Thoracic aorta (tissue), 2 donors: ENCODE results near the gene PHGDH. TPM values are rescaled to one million over a fixed set of nuclear protein-coding genes. Genes with fewer than 3 reads are reported as not detected.

ENCODE experiments used
- ATAC-seq: fragments of 150-250 bp; one replicate; pipeline ENCODE4 v1.8.0; 2017; ENCODE audit warnings: low read depth; ENCODE audit not compliant: insufficient number of reproducible peaks, low FRiP score
- DNase-seq: peaks from one replicate; pipeline ENCODE4 v3.0.0-alpha.2; 2020; ENCODE audit warnings: low spot score
- H3K27ac ChIP-seq, 2 donors: fragments of 200-600 bp; sonication (generic); 1 replicate in 1 of 2; 2 replicates in 1 of 2; pipeline ENCODE4 v1.5.1; 2016; ENCODE audit warnings: mild to moderate bottlenecking in 2 of 2, moderate library complexity in 2 of 2
- H3K27me3 ChIP-seq: fragments of 200-600 bp; sonication (generic); replicated peaks from 2 replicates; pipeline ENCODE4 v1.6.0; 2016; ENCODE audit warnings: mild to moderate bottlenecking; ENCODE audit not compliant: insufficient read depth
- H3K36me3 ChIP-seq: fragments of 200-600 bp; sonication (generic); one replicate; pipeline ENCODE4 v1.5.1; 2016
- H3K4me1 ChIP-seq, 2 donors: fragments of 200-600 bp; sonication (generic); 1 replicate in 1 of 2; 2 replicates in 1 of 2; pipeline versions ENCODE4 v1.5.1 to v1.6.0; 2016; ENCODE audit warnings: low read depth in 2 of 2, mild to moderate bottlenecking in 1 of 2; ENCODE audit not compliant: control insufficient read depth in 1 of 2
- H3K4me3 ChIP-seq: fragments of 200-600 bp; sonication (generic); 2 replicates; pipeline ENCODE4 v1.5.1; 2016; ENCODE audit warnings: mild to moderate bottlenecking
- H3K9me3 ChIP-seq: fragments of 200-600 bp; sonication (generic); 2 replicates; pipeline ENCODE4 v1.5.1; 2016
- CTCF ChIP-seq: fragments of 200-600 bp; sonication (generic); IDR thresholded peaks from one replicate; pipeline ENCODE4 v1.5.1; 2019; ENCODE audit warnings: antibody characterized with exemption
- total RNA-seq, 2 donors: library from RNA; depleted of rRNA; stranded (reverse); fragments of >200 nt; gene quantifications; one replicate each; pipeline versions ENCODE4 v1.1.0 to v1.2.3, GENCODE V29; 2016

The PHGDH gene
- total RNA-seq, 2 donors from 2014 or later = 25.7 to 44.9 TPM

- H3K4me1 ChIP-seq = no peaks in the 10 kb centered on the region
- TF ChIP-seq CTCF = no peak
- no peaks in the 10 kb centered on the region for H3K36me3 ChIP-seq
- no peak overlapping the region for H3K27ac ChIP-seq
- H3K27me3 ChIP-seq = no peaks in the 10 kb centered on the region
- DNase-seq (no peak), ATAC-seq (no peak)
- H3K4me3 ChIP-seq = no peak overlapping the region
- H3K9me3 ChIP-seq = no peaks in the 10 kb centered on the region
Observed at GRCh38 chr1:119779869-119780356, 68.2 kb downstream of the PHGDH start.

DNA sequence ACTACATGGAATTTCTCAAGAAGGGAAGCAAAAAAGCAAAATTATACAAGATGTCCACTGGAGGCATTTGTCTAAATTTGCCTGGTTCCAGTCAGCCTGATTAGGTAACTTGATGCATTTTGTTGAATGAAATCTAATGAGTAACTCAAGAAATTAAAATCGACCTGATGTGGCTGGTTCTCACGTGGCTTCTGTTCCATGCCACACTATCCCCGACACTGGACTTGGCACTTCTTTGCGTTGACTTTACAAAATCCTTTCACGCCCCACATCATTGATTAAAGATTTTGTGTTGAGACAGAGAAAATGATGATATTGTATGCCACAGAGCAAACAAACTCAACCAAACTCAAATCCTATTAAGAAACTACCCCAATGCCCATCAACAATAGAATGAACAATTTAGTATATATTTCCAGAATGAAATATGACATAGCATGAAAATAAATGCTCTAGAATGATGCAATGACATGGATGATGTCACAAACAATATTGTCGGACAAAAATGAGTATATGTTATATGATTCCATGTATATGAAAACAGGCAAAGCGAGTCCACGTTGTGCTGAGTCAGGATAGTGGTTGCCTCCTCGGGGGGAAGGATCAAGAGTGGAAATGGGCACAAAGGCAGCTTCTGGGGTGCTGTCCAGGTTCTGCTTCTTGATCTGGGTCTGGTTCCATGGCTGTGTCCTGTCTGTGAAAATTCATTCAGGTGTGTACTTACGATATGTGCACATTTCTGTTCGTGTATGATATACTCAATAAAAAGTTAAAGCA is 69.9 kb downstream of the PHGDH start:
- Histone ChIP-seq H3K36me3 (no peaks in the 10 kb centered on the region), H3K27ac (no peak overlapping the region), H3K4me1 (no peaks in the 10 kb centered on the region), H3K9me3 (no peaks in the 10 kb centered on the region), H3K4me3 (no peak overlapping the region), H3K27me3 (no peaks in the 10 kb centered on the region)
- no peak for TF ChIP-seq CTCF
- ATAC-seq (no peak), DNase-seq (no peak)

DNA sequence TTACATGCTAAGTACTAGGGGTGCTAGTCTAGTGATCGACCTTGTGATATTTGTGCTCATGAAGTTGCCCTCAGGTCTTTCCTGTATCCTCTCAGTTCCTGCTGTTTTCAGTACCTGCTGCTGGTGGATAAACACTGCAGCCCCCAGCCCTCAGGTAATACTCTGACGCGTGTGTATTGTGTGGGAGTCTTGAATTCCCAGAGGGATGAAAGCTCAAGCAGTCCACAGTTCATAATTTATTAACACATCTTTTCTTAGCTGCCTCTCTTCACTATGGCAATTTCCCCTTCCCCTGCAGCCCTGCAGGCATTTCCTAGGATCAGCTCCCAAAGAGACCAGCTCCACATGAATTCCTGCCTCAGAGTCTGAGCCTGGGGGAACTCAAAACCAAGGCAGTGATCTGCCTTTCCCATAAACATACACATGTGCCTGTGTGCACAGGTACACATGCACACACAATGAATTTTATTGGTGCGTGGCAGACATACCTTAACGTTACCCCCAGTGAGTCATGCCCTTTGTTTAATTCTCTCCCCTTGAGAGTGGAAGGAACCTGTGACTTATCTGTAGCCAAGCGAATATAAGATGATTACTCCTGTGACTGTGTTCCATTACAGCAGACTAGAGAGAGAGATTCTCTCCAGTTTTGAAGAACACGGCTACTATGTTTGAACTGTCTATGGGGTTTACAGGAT is 71.0 kb downstream of the PHGDH start:
- Histone ChIP-seq H3K36me3 (no peaks in the 10 kb centered on the region), H3K27me3 (no peaks in the 10 kb centered on the region), H3K27ac (no peak overlapping the region), H3K4me3 (no peak overlapping the region), H3K4me1 (no peaks in the 10 kb centered on the region), H3K9me3 (no peaks in the 10 kb centered on the region)
- no peak for DNase-seq
- no peak for TF ChIP-seq CTCF
- no peak for ATAC-seq

- H3K4me3 ChIP-seq = no peak overlapping the region
- no peak overlapping the region for H3K27ac ChIP-seq
- H3K4me1 ChIP-seq = no peaks in the 10 kb centered on the region
- DNase-seq (no peak), ATAC-seq (no peak)
- no peak for TF ChIP-seq CTCF
- H3K9me3 ChIP-seq = no peaks in the 10 kb centered on the region
- no peaks in the 10 kb centered on the region for H3K36me3 ChIP-seq
- H3K27me3 ChIP-seq = no peaks in the 10 kb centered on the region
Observed at GRCh38 chr1:119783354-119784185, 71.8 kb downstream of the PHGDH start.
